DOHH2 (cell line): ENCODE measurements around the gene CDH4.

Source experiments
- CTCF ChIP-seq: fragments of 200-600 bp; sonication (generic); IDR thresholded peaks from one replicate; pipeline ENCODE4 v1.5.1; 2014; ENCODE audit warnings: antibody characterized with exemption, mild to moderate bottlenecking, low read depth, low read length; ENCODE audit not compliant: poor library complexity, severe bottlenecking
- EZH2phosphoT487 ChIP-seq: fragments of 200-600 bp; sonication (generic); IDR thresholded peaks from 2 replicates; pipeline ENCODE4 v1.6.1; 2017; ENCODE audit warnings: borderline replicate concordance, mild to moderate bottlenecking, antibody characterized with exemption, low read length, moderate library complexity, mixed read lengths

DNA sequence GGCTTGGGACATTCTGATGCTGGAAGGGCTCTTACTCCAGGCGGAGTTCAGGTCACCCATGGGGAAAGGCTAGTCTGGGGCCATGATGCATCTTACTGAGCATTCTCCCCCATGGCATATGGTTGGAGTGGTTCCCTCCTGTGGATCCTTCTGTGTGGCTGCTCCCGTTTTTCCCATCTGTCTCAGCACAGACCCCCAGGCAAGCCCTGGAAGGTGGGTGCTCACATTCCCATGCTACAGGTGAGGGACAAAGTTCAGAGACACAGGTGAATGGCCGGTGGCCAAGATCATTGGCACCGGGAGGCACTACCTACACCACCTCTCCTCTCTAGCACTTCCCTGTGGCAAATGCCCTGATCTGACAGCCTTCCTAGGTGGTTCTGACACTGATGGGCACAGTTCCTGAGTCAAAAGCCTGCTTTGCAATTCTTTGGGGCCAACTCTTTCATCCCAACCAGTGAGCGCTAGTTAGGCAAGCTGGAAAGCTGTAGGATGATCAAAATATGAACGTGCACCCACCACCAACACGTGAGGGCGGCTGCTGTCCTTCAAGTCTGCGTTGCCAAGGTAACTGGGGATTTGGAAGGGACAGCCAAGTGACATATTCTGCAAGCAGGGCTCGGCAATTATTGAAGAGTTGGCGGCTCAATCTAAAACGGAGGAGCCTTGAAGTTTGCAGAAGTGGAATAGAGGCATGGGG is 124.6 kb downstream of the CDH4 start:
- no peak for TF ChIP-seq CTCF
- TF ChIP-seq EZH2phosphoT487, result no peak
